Activated naive CD8-positive, alpha-beta T cell treated with anti-CD3 and anti-CD28 coated beads, Interleukin-2, amount 10 ng/mL, durations not matched to agents 7 days and 5 days (primary cell): ENCODE measurements around the gene NPAS3. TPM values are rescaled to one million over a fixed set of nuclear protein-coding genes. Genes with fewer than 3 reads are reported as not detected.

ENCODE experiments used
- ATAC-seq: fragments of 150-1000 bp; cut with Tn5 transposase; one replicate; pipeline ENCODE4 v1.10.0; 2021; ENCODE audit warnings: low read depth, moderate library complexity
- POLR2A ChIA-PET: fragments of 350-600 bp; sonication (Branson Sonifier 250); formaldehyde crosslinking; loops from one replicate; lab custom pipeline; 2021; ENCODE audit warnings: antibody characterized with exemption; lab: Charles Lee
- DNase-seq: peaks from one replicate; pipeline ENCODE4 v3.0.0; 2021
- H3K27ac Mint-ChIP-seq: one replicate; pipeline ENCODE4 v1.8.0; 2022; ENCODE audit warnings: mild to moderate bottlenecking, mixed read lengths
- H3K27me3 Mint-ChIP-seq: one replicate; pipeline ENCODE4 v1.8.0; 2022; ENCODE audit warnings: mild to moderate bottlenecking, moderate library complexity, mixed read lengths
- H3K36me3 Mint-ChIP-seq: one replicate; pipeline ENCODE4 v1.8.0; 2021; ENCODE audit warnings: mild to moderate bottlenecking, mixed read lengths
- H3K4me1 Mint-ChIP-seq: one replicate; pipeline ENCODE4 v1.8.0; 2021; ENCODE audit warnings: mixed read lengths
- H3K4me3 Mint-ChIP-seq: one replicate; pipeline ENCODE4 v1.8.0; 2022; ENCODE audit warnings: mild to moderate bottlenecking, moderate library complexity, mixed read lengths
- H3K9me3 Mint-ChIP-seq: one replicate; pipeline ENCODE4 v1.8.0; 2021; ENCODE audit warnings: mixed read lengths
- total RNA-seq, 2 experiments: library from RNA; stranded (reverse); gene quantifications; one replicate each; pipeline ENCODE4 v1.2.3, GENCODE V29; 2021

NPAS3 gene
- total RNA-seq, 2 experiments from 2014 or later, result not detected

- ATAC-seq (no peak), DNase-seq (no peak)
- Mint-ChIP-seq H3K27ac (no peak overlapping the region), H3K4me3 (no peak overlapping the region), H3K4me1 (no peaks in the 10 kb centered on the region), H3K27me3 (no peaks in the 10 kb centered on the region), H3K9me3 (no peaks in the 10 kb centered on the region), H3K36me3 (no peaks in the 10 kb centered on the region)
- POLR2A ChIA-PET, result no interaction called here
These were observed 30.4 kb downstream of the NPAS3 start for GRCh38 chr14:32968972-32969544.

- H3K4me1 Mint-ChIP-seq, result no peaks in the 10 kb centered on the region
- no peak overlapping the region for H3K27ac Mint-ChIP-seq
- DNase-seq (no peak), ATAC-seq (no peak)
- H3K27me3 Mint-ChIP-seq, result peaks cover 2% of the 10 kb centered on the region
- H3K9me3 Mint-ChIP-seq, result no peaks in the 10 kb centered on the region
- POLR2A ChIA-PET, result no interaction called here
- H3K4me3 Mint-ChIP-seq, result no peak overlapping the region
- no peaks in the 10 kb centered on the region for H3K36me3 Mint-ChIP-seq
These were observed 39.2 kb downstream of the NPAS3 start for GRCh38 chr14:32977913-32978312.

- H3K9me3 Mint-ChIP-seq, result no peaks in the 10 kb centered on the region
- H3K4me1 Mint-ChIP-seq, result no peaks in the 10 kb centered on the region
- H3K4me3 Mint-ChIP-seq, result no peak overlapping the region
- POLR2A ChIA-PET, result no interaction called here
- no peak overlapping the region for H3K27ac Mint-ChIP-seq
- ATAC-seq, result no peak
- no peaks in the 10 kb centered on the region for H3K36me3 Mint-ChIP-seq
- H3K27me3 Mint-ChIP-seq, result peaks cover 2% of the 10 kb centered on the region
- DNase-seq, result no peak
These were observed 40.1 kb downstream of the NPAS3 start for GRCh38 chr14:32978691-32979255.

- Mint-ChIP-seq H3K9me3 (no peaks in the 10 kb centered on the region), H3K27me3 (peaks cover 2% of the 10 kb centered on the region), H3K27ac (no peak overlapping the region), H3K4me1 (no peaks in the 10 kb centered on the region), H3K36me3 (no peaks in the 10 kb centered on the region), H3K4me3 (no peak overlapping the region)
- ATAC-seq, result no peak
- no peak for DNase-seq
- POLR2A ChIA-PET, result no interaction called here
These were observed 41.7 kb downstream of the NPAS3 start for GRCh38 chr14:32980178-32980901.

- Mint-ChIP-seq H3K27ac (no peak overlapping the region), H3K4me3 (no peak overlapping the region), H3K4me1 (no peaks in the 10 kb centered on the region), H3K27me3 (no peaks in the 10 kb centered on the region), H3K9me3 (no peaks in the 10 kb centered on the region), H3K36me3 (no peaks in the 10 kb centered on the region)
- POLR2A ChIA-PET, result no interaction called here
- ATAC-seq (no peak), DNase-seq (no peak)
These were observed 42.3 kb downstream of the NPAS3 start for GRCh38 chr14:32980902-32981501.

- DNase-seq (no peak), ATAC-seq (no peak)
- POLR2A ChIA-PET, result no interaction called here
- no peaks in the 10 kb centered on the region for H3K27me3 Mint-ChIP-seq
- H3K27ac Mint-ChIP-seq, result no peak overlapping the region
- H3K4me3 Mint-ChIP-seq, result no peak overlapping the region
- no peaks in the 10 kb centered on the region for H3K4me1 Mint-ChIP-seq
- H3K9me3 Mint-ChIP-seq, result no peaks in the 10 kb centered on the region
- no peaks in the 10 kb centered on the region for H3K36me3 Mint-ChIP-seq
These were observed 45.7 kb downstream of the NPAS3 start for GRCh38 chr14:32984241-32984930.

GRCh38 chr14:32985866-32986265 lies 47.2 kb downstream of the NPAS3 start:
- no peak for DNase-seq
- Mint-ChIP-seq H3K9me3 (no peaks in the 10 kb centered on the region), H3K27me3 (no peaks in the 10 kb centered on the region), H3K4me3 (no peak overlapping the region), H3K4me1 (no peaks in the 10 kb centered on the region), H3K36me3 (no peaks in the 10 kb centered on the region), H3K27ac (no peak overlapping the region)
- no peak for ATAC-seq
- POLR2A ChIA-PET, result no interaction called here

- POLR2A ChIA-PET, result no interaction called here
- H3K4me1 Mint-ChIP-seq, result no peaks in the 10 kb centered on the region
- no peaks in the 10 kb centered on the region for H3K36me3 Mint-ChIP-seq
- H3K9me3 Mint-ChIP-seq, result no peaks in the 10 kb centered on the region
- no peak overlapping the region for H3K27ac Mint-ChIP-seq
- ATAC-seq (no peak), DNase-seq (no peak)
- no peak overlapping the region for H3K4me3 Mint-ChIP-seq
- H3K27me3 Mint-ChIP-seq, result no peaks in the 10 kb centered on the region
These were observed 48.3 kb downstream of the NPAS3 start for GRCh38 chr14:32986791-32987540.

GRCh38 chr14:32991691-32992090 lies 53.0 kb downstream of the NPAS3 start:
- Mint-ChIP-seq H3K27me3 (no peaks in the 10 kb centered on the region), H3K27ac (no peak overlapping the region), H3K9me3 (peaks cover 6% of the 10 kb centered on the region), H3K4me3 (no peak overlapping the region), H3K4me1 (no peaks in the 10 kb centered on the region), H3K36me3 (no peaks in the 10 kb centered on the region)
- POLR2A ChIA-PET, result no interaction called here
- DNase-seq, result no peak
- ATAC-seq, result no peak

- Mint-ChIP-seq H3K4me1 (no peaks in the 10 kb centered on the region), H3K9me3 (peaks cover 7% of the 10 kb centered on the region), H3K27ac (no peak overlapping the region), H3K4me3 (no peak overlapping the region), H3K36me3 (no peaks in the 10 kb centered on the region), H3K27me3 (no peaks in the 10 kb centered on the region)
- ATAC-seq (no peak), DNase-seq (no peak)
- POLR2A ChIA-PET, result no interaction called here
These were observed 55.2 kb downstream of the NPAS3 start for GRCh38 chr14:32993921-32994320.

- no peaks in the 10 kb centered on the region for H3K36me3 Mint-ChIP-seq
- no peaks in the 10 kb centered on the region for H3K27me3 Mint-ChIP-seq
- no peak overlapping the region for H3K4me3 Mint-ChIP-seq
- H3K4me1 Mint-ChIP-seq, result no peaks in the 10 kb centered on the region
- no peak overlapping the region for H3K27ac Mint-ChIP-seq
- DNase-seq, result no peak
- ATAC-seq, result no peak
- POLR2A ChIA-PET, result no interaction called here
- H3K9me3 Mint-ChIP-seq, result peaks cover 7% of the 10 kb centered on the region
These were observed 57.7 kb downstream of the NPAS3 start for GRCh38 chr14:32996343-32996742.

GRCh38 chr14:32998433-32998832 lies 59.8 kb downstream of the NPAS3 start:
- H3K36me3 Mint-ChIP-seq, result no peaks in the 10 kb centered on the region
- H3K27ac Mint-ChIP-seq, result no peak overlapping the region

GRCh38 chr14:33009673-33010072 lies 71.0 kb downstream of the NPAS3 start:
- no peaks in the 10 kb centered on the region for H3K36me3 Mint-ChIP-seq
- no peaks in the 10 kb centered on the region for H3K9me3 Mint-ChIP-seq
- ATAC-seq, result no peak
- POLR2A ChIA-PET, result no interaction called here
- no peak overlapping the region for H3K27ac Mint-ChIP-seq
- DNase-seq, result no peak
- H3K4me1 Mint-ChIP-seq, result no peaks in the 10 kb centered on the region
- no peak overlapping the region for H3K4me3 Mint-ChIP-seq
- H3K27me3 Mint-ChIP-seq, result no peaks in the 10 kb centered on the region

More at GRCh38 chr14:32998433-32998832, 59.8 kb downstream of the NPAS3 start:
- Mint-ChIP-seq H3K4me3 (no peak overlapping the region), H3K4me1 (no peaks in the 10 kb centered on the region), H3K9me3 (peaks cover 4% of the 10 kb centered on the region), H3K27me3 (no peaks in the 10 kb centered on the region)
- POLR2A ChIA-PET, result no interaction called here
- ATAC-seq, result no peak
- DNase-seq, result no peak
